DND-41 (cell line): ENCODE data around the gene CDR2.

ENCODE experiments used
- ATAC-seq: fragments of 200-7000 bp; cut with Tn5 transposase; 3 replicates; pipeline ENCODE4 v1.9.1; 2021; ENCODE audit warnings: low read depth; ENCODE audit not compliant: insufficient read depth
- DNase-seq: peaks from one replicate; pipeline ENCODE4 v3.0.0-alpha.2; 2020
- H2AFZ ChIP-seq: 2 replicates; pipeline ENCODE4 v1.6.0; 2012; ENCODE audit warnings: low read depth, low read length
- H3K27ac ChIP-seq: 2 replicates; pipeline ENCODE4 v1.5.1; 2012; ENCODE audit warnings: low read length, inconsistent platforms
- H3K27me3 ChIP-seq: fragments of 200-600 bp; sonication (generic); 2 replicates; pipeline ENCODE4 v1.6.0; 2012; ENCODE audit warnings: low read length, mild to moderate bottlenecking, inconsistent platforms; ENCODE audit not compliant: insufficient read depth, poor library complexity
- H3K36me3 ChIP-seq: 2 replicates; pipeline ENCODE4 v1.5.1; 2012; ENCODE audit warnings: low read length, inconsistent platforms; ENCODE audit not compliant: insufficient read depth
- H3K4me1 ChIP-seq: 2 replicates; pipeline ENCODE4 v1.5.1; 2012; ENCODE audit warnings: mild to moderate bottlenecking, low read length; ENCODE audit not compliant: insufficient read depth
- H3K4me2 ChIP-seq: 2 replicates; pipeline ENCODE4 v1.6.0; 2012; ENCODE audit warnings: mild to moderate bottlenecking, moderate library complexity, low read length, inconsistent platforms; ENCODE audit not compliant: insufficient read depth
- H3K4me3 ChIP-seq, 2 experiments: fragments of 200-600 bp in 1 of 2; shearing (Covaris generic) in 1 of 2; 2 replicates each; pipeline ENCODE4 v1.5.1; 2012 to 2016; ENCODE audit warnings: inconsistent platforms in 2 of 2, low read length in 2 of 2, mild to moderate bottlenecking in 2 of 2, low read depth in 1 of 2, moderate library complexity in 1 of 2
- H3K79me2 ChIP-seq: 2 replicates; pipeline ENCODE4 v1.6.0; 2012; ENCODE audit warnings: low read length, inconsistent platforms; ENCODE audit not compliant: insufficient read depth
- H3K9ac ChIP-seq: 2 replicates; pipeline ENCODE4 v1.6.0; 2012; ENCODE audit warnings: low read depth, mild to moderate bottlenecking, inconsistent platforms, low read length, moderate library complexity
- H3K9me3 ChIP-seq: 2 replicates; pipeline ENCODE4 v1.5.1; 2012; ENCODE audit warnings: low read length, moderate library complexity, mild to moderate bottlenecking, inconsistent platforms; ENCODE audit not compliant: insufficient read depth, severe bottlenecking
- H4K20me1 ChIP-seq: 2 replicates; pipeline ENCODE4 v1.6.0; 2012; ENCODE audit warnings: low read length; ENCODE audit not compliant: insufficient read depth
- EZH2 ChIP-seq: IDR thresholded peaks from 3 replicates; pipeline ENCODE4 v1.6.1; 2012; ENCODE audit warnings: borderline replicate concordance, low read depth, mild to moderate bottlenecking, moderate library complexity, low read length, inconsistent platforms; ENCODE audit not compliant: severe bottlenecking
- TF ChIP-seq, protein P1 (sequence below): IDR thresholded peaks from 2 replicates; pipeline ENCODE4 v1.5.1; 2012; ENCODE audit warnings: borderline replicate concordance, low read length, moderate library complexity, mild to moderate bottlenecking; ENCODE audit not compliant: poor library complexity, severe bottlenecking; ENCODE audit errors: extremely low read depth

CDR2 gene

DNA sequence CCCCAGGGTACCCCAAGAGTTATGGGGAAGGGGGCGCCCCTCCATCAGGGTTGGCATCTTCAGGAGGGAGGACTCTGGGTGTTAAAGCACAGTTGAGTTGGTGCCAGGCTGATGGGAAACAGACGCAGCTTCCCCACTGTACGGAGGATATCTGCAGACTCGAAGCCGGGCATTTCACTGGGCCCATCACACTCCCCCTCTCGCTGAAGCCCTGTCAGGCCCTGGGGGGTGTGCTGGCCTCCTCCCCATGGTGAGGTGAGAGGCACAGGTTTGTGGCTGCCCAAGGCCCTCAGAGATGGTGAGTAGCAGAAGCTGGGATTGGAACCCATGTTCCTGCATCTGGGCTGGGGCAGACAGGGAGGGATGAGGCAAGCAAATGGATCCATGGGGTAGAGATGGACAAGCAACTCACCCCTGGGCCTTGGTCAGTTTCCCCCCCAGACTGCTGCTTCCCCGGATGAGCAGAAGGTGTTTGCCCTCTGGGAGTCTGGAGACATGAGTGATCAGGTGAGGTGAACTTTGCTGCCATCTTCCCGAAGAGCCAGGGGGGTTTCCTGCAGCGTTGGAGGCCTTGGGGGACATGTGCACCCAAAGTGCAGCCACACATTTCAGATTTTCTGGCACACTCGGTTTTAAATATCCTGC lies 46.2 kb downstream of the CDR2 start:
- Histone ChIP-seq H2AFZ (no peak overlapping the region), H3K79me2 (no peaks in the 10 kb centered on the region), H3K4me3 (no peak overlapping the region), H3K27me3 (no peaks in the 10 kb centered on the region), H3K4me1 (no peaks in the 10 kb centered on the region), H3K36me3 (peaks cover 98% of the 10 kb centered on the region), H4K20me1 (peaks cover 31% of the 10 kb centered on the region), H3K27ac (no peak overlapping the region), H3K4me2 (no peak overlapping the region), H3K9me3 (no peaks in the 10 kb centered on the region), H3K9ac (no peak overlapping the region)
- TF ChIP-seq, protein P1, sequence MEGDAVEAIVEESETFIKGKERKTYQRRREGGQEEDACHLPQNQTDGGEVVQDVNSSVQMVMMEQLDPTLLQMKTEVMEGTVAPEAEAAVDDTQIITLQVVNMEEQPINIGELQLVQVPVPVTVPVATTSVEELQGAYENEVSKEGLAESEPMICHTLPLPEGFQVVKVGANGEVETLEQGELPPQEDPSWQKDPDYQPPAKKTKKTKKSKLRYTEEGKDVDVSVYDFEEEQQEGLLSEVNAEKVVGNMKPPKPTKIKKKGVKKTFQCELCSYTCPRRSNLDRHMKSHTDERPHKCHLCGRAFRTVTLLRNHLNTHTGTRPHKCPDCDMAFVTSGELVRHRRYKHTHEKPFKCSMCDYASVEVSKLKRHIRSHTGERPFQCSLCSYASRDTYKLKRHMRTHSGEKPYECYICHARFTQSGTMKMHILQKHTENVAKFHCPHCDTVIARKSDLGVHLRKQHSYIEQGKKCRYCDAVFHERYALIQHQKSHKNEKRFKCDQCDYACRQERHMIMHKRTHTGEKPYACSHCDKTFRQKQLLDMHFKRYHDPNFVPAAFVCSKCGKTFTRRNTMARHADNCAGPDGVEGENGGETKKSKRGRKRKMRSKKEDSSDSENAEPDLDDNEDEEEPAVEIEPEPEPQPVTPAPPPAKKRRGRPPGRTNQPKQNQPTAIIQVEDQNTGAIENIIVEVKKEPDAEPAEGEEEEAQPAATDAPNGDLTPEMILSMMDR = no peak
- no peak for TF ChIP-seq EZH2
- DNase-seq (no peak), ATAC-seq (no peak)

DNA sequence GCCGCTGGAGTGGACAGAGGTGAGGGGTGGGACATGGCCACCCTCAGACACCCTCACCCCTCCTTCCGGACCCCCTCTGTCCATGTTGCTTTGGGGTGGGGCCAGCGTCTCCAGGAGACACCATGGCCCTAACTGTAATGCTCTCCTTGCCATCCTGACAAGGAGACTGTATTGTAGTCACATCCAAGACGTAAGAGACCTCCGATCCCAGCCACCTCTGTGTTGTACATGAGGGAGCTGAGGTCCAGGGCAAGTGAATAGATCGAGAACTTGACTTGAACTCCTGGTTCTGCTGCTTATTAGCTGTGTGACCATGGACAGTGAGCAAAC lies 47.0 kb downstream of the CDR2 start:
- ATAC-seq = no peak

DNA sequence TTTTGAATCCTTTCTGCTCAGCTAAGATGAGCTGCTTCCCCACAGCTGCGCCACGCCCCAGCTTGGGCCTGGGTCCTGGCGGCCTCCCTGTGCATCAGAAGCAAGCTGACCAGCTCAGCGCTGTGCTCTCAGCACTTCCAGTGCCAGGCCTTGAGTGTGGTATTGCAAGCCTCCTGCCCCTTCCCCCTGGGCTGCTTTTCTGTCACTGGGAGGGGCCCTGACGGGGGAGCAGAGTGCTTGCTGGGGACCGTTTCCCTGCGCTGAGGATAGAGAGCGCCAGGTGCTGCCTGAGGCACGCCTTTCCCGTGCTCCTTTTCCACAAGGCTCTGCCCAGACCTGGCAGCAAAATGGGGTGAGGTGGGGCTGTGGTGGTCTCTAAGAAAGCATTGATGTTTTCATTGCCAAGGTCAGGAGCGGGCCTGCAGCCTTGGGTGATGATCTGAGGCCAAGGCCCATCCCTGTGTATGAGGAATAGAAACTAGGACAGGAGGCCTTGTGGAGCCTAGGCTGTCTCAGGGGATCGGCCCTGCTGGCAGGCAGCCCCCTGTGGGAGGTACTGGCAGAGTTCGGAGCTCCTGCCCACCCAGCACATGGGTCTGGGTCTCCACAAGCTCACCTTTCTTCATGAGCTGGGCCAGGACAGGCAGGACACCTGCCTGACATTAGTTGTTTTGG lies 47.5 kb downstream of the CDR2 start:
- no peak for ATAC-seq

More for the DNA sequence above, 47.0 kb downstream of the CDR2 start:
- DNase-seq = no peak
- H3K27ac ChIP-seq = no peak overlapping the region
- H3K4me1 ChIP-seq = no peaks in the 10 kb centered on the region
- no peaks in the 10 kb centered on the region for H3K27me3 ChIP-seq
- H3K4me3 ChIP-seq = no peak overlapping the region
- H3K79me2 ChIP-seq = 0 out of 2 replicates have a peak, but pooled peaks cover under 1% of the 10 kb centered on the region
- H3K4me2 ChIP-seq = no peak overlapping the region
- peaks cover 37% of the 10 kb centered on the region for H4K20me1 ChIP-seq
- H3K36me3 ChIP-seq = peaks cover 99% of the 10 kb centered on the region
- TF ChIP-seq EZH2 = no peak
- TF ChIP-seq, protein P1 = no peak
- H3K9me3 ChIP-seq = no peaks in the 10 kb centered on the region
- no peak overlapping the region for H2AFZ ChIP-seq
- no peak overlapping the region for H3K9ac ChIP-seq

More for the DNA sequence above, 47.5 kb downstream of the CDR2 start:
- Histone ChIP-seq H4K20me1 (peaks cover 42% of the 10 kb centered on the region), H3K27me3 (no peaks in the 10 kb centered on the region), H3K36me3 (peaks cover 99% of the 10 kb centered on the region), H3K4me3 (no peak overlapping the region), H3K9me3 (no peaks in the 10 kb centered on the region), H3K4me1 (no peaks in the 10 kb centered on the region), H3K79me2 (peaks cover 6% of the 10 kb centered on the region; the same call in 1 of the 2 replicates), H3K9ac (no peak overlapping the region), H3K4me2 (no peak overlapping the region), H2AFZ (no peak overlapping the region), H3K27ac (no peak overlapping the region)
- no peak for DNase-seq
- TF ChIP-seq EZH2 = no peak
- TF ChIP-seq, protein P1 = no peak
